ENCODE measurements around the gene ADGRL2. TPM values are rescaled to one million over a fixed set of nuclear protein-coding genes. Genes with fewer than 3 reads are reported as not detected.

The ADGRL2 gene
- total and polyA plus RNA-seq, 2 experiments from 2014 or later = 38.2 to 90.3 TPM

- TF ChIP-seq CTCF (conservative IDR thresholded peaks at IDR 0.05; ENCODE audit: low read depth in 2 of 2) = no peak
- no peak for TF ChIP-seq ZNF462 (CRISPR knock-in tag; IDR thresholded peaks at IDR 0.05)
- TF ChIP-seq ZNF331 (CRISPR knock-in tag; IDR thresholded peaks at IDR 0.05; ENCODE audit: low read depth) = no peak
- no peak for TF ChIP-seq ZNF114 (CRISPR knock-in tag; IDR thresholded peaks at IDR 0.05)
- TF ChIP-seq POLR2AphosphoS5 (IDR thresholded peaks at IDR 0.05; ENCODE audit: low read depth) = no peak
- no peak for TF ChIP-seq CREB1 (CRISPR knock-in tag; IDR thresholded peaks at IDR 0.05; ENCODE audit: low read depth)
- TF ChIP-seq STAT1 (IDR thresholded peaks at IDR 0.05; ENCODE audit: unreplicated experiment) = no peak
- TF ChIP-seq EZH2 (IDR thresholded peaks at IDR 0.05; ENCODE audit: low read depth, unreplicated experiment) = no peak
- no peaks in the 10 kb centered on the region for H3K9me3 Mint-ChIP-seq
- no peaks in the 10 kb centered on the region for H3K36me3 Mint-ChIP-seq (ENCODE audit: low read depth)
- 0 out of 2 replicates have a peak overlapping the region, but pooled peaks have one; percentile 7 for H3K27ac Mint-ChIP-seq
- peaks cover 56% of the 10 kb centered on the region for H3K4me1 ChIP-seq (ENCODE audit: insufficient read depth)
- H3K79me2 ChIP-seq (replicated peaks; ENCODE audit: insufficient read depth) = peaks cover 99% of the 10 kb centered on the region
- H3K4me2 ChIP-seq = no peak overlapping the region
- H3K9me2 ChIP-seq (ENCODE audit: insufficient read depth) = no peaks in the 10 kb centered on the region
- H3K4me3 ChIP-seq = no peak overlapping the region
- H3K4me3 Mint-ChIP-seq = no peak overlapping the region
- no peaks in the 10 kb centered on the region for H3K27me3 ChIP-seq (ENCODE audit: insufficient read depth)
- DNase-seq (ENCODE audit: low spot score) = peak; percentile 40
- no peaks in the 10 kb centered on the region for H3F3A ChIP-seq (replicated peaks; ENCODE audit: low read depth)
- no peaks in the 10 kb centered on the region for H3K36me3 ChIP-seq (ENCODE audit: insufficient read depth)
- H4K20me1 ChIP-seq (replicated peaks; ENCODE audit: insufficient read depth) = no peaks in the 10 kb centered on the region
- ATAC-seq = peak; percentile 22; the same call in 2 of the 3 replicates
- no peak overlapping the region for H3K27ac ChIP-seq (ENCODE audit: low read depth)
- H3K27me3 Mint-ChIP-seq (ENCODE audit: insufficient read depth, low read depth, poor library complexity) = peaks cover 2% of the 10 kb centered on the region
- peaks cover 66% of the 10 kb centered on the region for H3K4me1 Mint-ChIP-seq
- no peak overlapping the region for H2AFZ ChIP-seq
Measured at GRCh38 chr1:81877940-81878339, 77.2 kb downstream of the ADGRL2 start.
